ENCODE measurements around the gene CAMTA1. TPM values are rescaled to one million over a fixed set of nuclear protein-coding genes. Genes with fewer than 3 reads are reported as not detected.

CAMTA1 gene
- total RNA-seq, 1 experiment from 2014 or later = 50.3 TPM

- intact Hi-C loops (cut with micrococcal nuclease; ENCODE audit: unreplicated experiment) = no loop called here
- no peak for DNase-seq
- no TSS peak for BruUV-seq (replicated peaks)
- peaks cover 26% of the 10 kb centered on the region for H3K27me3 Mint-ChIP-seq (ENCODE audit: unreplicated experiment)
- no peak overlapping the region for H3K4me3 Mint-ChIP-seq (ENCODE audit: low read depth, unreplicated experiment)
- no peaks in the 10 kb centered on the region for H3K4me1 Mint-ChIP-seq (ENCODE audit: low read depth, unreplicated experiment)
- H3K36me3 Mint-ChIP-seq (ENCODE audit: insufficient read depth, unreplicated experiment) = peaks cover 5% of the 10 kb centered on the region
- no peaks in the 10 kb centered on the region for H3K9me3 Mint-ChIP-seq (ENCODE audit: low read depth, unreplicated experiment)
- TF ChIP-seq CTCF (IDR thresholded peaks at IDR 0.05; ENCODE audit: unreplicated experiment) = no peak
- H3K27ac Mint-ChIP-seq (ENCODE audit: unreplicated experiment) = no peak overlapping the region
- CTCF ChIA-PET = no interaction called here
Observed at GRCh38 chr1:6930732-6931300, 145.6 kb downstream of the CAMTA1 start.

- intact Hi-C loops (cut with micrococcal nuclease; ENCODE audit: unreplicated experiment) = no loop called here
- BruUV-seq (replicated peaks) = no TSS peak
- Mint-ChIP-seq H3K4me3 (ENCODE audit: low read depth, unreplicated experiment) (no peak overlapping the region), H3K36me3 (ENCODE audit: insufficient read depth, unreplicated experiment) (peaks cover 3% of the 10 kb centered on the region), H3K27me3 (ENCODE audit: unreplicated experiment) (peaks cover 12% of the 10 kb centered on the region), H3K9me3 (ENCODE audit: low read depth, unreplicated experiment) (no peaks in the 10 kb centered on the region), H3K4me1 (ENCODE audit: low read depth, unreplicated experiment) (no peaks in the 10 kb centered on the region), H3K27ac (ENCODE audit: unreplicated experiment) (no peak overlapping the region)
- DNase-seq = no peak
- CTCF ChIA-PET = no interaction called here
- no peak for TF ChIP-seq CTCF (IDR thresholded peaks at IDR 0.05; ENCODE audit: unreplicated experiment)
Observed at GRCh38 chr1:6935361-6935883, 150.2 kb downstream of the CAMTA1 start.

DNA sequence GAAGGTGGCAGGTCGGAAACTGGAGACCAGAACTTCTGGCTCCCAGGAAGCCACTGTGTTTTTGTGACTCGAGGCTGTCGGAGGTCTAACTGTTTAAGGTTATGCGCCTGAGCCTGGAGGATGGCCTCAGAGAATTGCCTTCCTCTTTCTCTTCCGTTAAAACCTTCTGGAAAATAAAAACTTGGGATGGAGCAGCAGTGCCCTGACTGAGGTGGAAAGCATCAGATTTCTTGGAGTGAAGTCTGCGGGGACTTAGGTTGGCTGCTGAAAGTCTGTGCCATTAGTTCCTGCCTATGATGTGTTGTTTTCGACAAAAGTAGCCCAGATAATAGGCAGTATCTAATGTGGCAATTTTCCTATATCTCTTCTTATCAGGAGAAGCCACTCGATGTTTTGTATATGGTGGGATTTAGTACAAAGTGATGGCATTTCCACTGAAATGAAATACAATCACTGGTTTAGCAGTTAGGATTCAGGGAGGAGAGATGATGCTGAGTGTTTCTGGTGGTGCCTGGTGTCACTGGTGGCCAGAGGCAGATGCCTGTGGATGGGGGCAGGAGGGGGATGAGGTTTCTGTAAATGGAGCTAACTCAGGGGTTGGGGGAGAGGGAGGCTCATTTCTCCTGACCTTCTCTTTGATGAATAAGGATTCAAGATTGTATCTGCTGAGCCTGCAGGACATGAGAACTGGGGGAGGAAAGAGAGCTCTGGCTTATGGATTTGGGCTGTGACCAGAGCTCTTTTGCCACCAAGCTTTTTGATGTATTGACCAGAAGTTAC is 150.8 kb downstream of the CAMTA1 start:
- Mint-ChIP-seq H3K36me3 (ENCODE audit: insufficient read depth, unreplicated experiment) (no peaks in the 10 kb centered on the region), H3K27ac (ENCODE audit: unreplicated experiment) (no peak overlapping the region), H3K9me3 (ENCODE audit: low read depth, unreplicated experiment) (no peaks in the 10 kb centered on the region), H3K27me3 (ENCODE audit: unreplicated experiment) (peaks cover 12% of the 10 kb centered on the region), H3K4me3 (ENCODE audit: low read depth, unreplicated experiment) (no peak overlapping the region), H3K4me1 (ENCODE audit: low read depth, unreplicated experiment) (no peaks in the 10 kb centered on the region)
- intact Hi-C loops (cut with micrococcal nuclease; ENCODE audit: unreplicated experiment) = no loop called here
- no peak for DNase-seq
- CTCF ChIA-PET = no interaction called here
- no TSS peak for BruUV-seq (replicated peaks)
- TF ChIP-seq CTCF (IDR thresholded peaks at IDR 0.05; ENCODE audit: unreplicated experiment) = no peak

DNA sequence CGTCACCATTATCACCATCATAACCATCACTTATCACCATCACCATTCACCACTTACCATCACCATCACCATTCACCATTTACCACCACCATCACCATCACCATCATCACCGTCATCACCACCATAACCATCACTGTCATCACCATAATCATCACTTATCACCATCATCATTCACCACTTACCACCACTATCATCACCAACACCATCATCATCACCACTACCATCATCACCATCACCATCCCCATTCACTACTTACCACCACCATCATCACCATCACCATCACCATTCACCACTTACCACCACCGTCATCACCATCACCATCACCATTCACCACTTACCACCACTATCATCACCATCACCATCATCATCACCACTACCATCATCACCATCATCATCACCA is 151.8 kb downstream of the CAMTA1 start:
- Mint-ChIP-seq H3K4me3 (ENCODE audit: low read depth, unreplicated experiment) (no peak overlapping the region), H3K9me3 (ENCODE audit: low read depth, unreplicated experiment) (no peaks in the 10 kb centered on the region), H3K27ac (ENCODE audit: unreplicated experiment) (no peak overlapping the region), H3K27me3 (ENCODE audit: unreplicated experiment) (peaks cover 6% of the 10 kb centered on the region), H3K4me1 (ENCODE audit: low read depth, unreplicated experiment) (no peaks in the 10 kb centered on the region), H3K36me3 (ENCODE audit: insufficient read depth, unreplicated experiment) (no peaks in the 10 kb centered on the region)
- intact Hi-C loops (cut with micrococcal nuclease; ENCODE audit: unreplicated experiment) = no loop called here
- BruUV-seq (replicated peaks) = no TSS peak
- TF ChIP-seq CTCF (IDR thresholded peaks at IDR 0.05; ENCODE audit: unreplicated experiment) = no peak
- CTCF ChIA-PET = no interaction called here
- no peak for DNase-seq
